GM10266 (cell line): ENCODE results near the gene OSBPL1A.
"Not testable (repeated sequence)": the region's sequence is repeated elsewhere in the genome, so short reads cannot be mapped to it uniquely, and the experiment has no call there.

Source experiments
- DNase-seq: peaks from one replicate; pipeline ENCODE4 v3.0.0; 2012; ENCODE audit errors: extremely low spot score
- CTCF ChIP-seq: IDR thresholded peaks from 2 replicates; pipeline ENCODE4 v1.5.1; 2012; ENCODE audit warnings: mild to moderate bottlenecking, low read depth; ENCODE audit not compliant: control insufficient read depth, insufficient read depth; ENCODE audit errors: missing control alignments

The OSBPL1A gene

GRCh38 chr18:24153397-24153796, 244.2 kb downstream of the OSBPL1A start:
- TF ChIP-seq CTCF: no peak
- no peak for DNase-seq

DNA sequence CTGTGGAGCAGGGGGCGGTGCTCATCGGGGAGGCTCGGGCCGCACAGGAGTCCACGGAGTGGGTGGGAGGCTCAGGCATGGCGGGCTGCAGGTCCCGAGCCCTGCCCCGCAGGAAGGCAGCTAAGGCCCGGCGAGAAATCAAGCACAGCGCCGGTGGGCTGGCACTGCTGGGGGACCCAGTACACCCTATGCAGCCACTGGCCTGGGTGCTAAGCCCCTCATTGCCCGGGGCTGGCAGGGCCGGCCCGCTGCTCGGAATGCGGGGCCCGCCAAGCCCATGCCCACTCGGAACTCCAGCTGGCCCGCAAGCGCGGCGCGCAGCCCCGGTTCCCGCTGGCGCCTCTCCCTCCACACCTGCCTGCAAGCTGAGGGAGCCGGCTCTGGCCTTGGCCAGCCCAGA, 248.0 kb downstream of the OSBPL1A start:
- not testable (repeated sequence) for DNase-seq

GRCh38 chr18:24142376-24142775, 255.2 kb downstream of the OSBPL1A start:
- no peak for DNase-seq
- TF ChIP-seq CTCF: no peak

DNA sequence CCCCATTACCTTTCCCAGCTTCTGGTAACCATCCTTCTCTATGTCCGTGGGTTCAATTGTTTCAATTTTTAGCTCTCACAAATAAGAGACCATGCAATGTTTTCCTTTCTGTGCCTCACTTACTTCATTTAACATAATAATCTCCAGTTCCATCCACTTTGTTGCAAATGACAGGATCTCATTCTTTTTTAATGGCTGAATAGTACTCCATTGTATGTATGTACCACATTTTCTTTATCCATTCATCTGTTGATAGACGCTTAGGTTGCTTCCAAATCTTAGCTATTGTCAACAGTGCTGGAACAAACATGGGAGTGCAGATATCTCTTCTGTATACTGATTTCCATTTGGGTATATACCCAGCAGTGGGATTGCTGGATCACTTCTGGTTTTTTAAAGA, 256.9 kb downstream of the OSBPL1A start:
- TF ChIP-seq CTCF: no peak
- DNase-seq: no peak

- peak; percentile 81 for DNase-seq
- no peak for TF ChIP-seq CTCF
Observed at GRCh38 chr18:24138789-24139616, 258.6 kb downstream of the OSBPL1A start, which contains the start of gene CABYR. Gene CABYR (plus strand): TSS chr18:24139062. CDS start chr18:24143115, 4,053 bp downstream.

GRCh38 chr18:24138409-24138788, 259.2 kb downstream of the OSBPL1A start:
- DNase-seq: no peak
- TF ChIP-seq CTCF: no peak

DNA sequence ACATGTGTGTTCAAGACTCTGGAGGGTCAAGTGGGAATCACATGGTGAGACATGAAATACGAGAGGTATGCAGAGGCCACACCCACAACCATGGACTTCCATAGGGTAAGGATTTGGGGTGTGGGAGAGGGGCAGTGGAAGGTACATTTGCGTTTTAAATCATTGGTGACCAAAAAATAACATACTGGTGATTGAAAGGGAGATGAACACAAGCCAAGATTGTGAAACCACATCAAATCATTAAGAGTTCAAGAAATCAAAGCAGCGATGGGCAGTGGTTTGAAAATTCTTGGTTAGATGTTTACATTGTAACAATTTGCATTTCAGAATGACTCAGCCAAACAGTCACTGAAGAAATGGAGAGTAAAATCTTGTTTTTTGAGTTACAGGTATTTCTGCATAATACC, 260.7 kb downstream of the OSBPL1A start:
- no peak for DNase-seq
- no peak for TF ChIP-seq CTCF
